Posterior vena cava (tissue), 2 donors: ENCODE results near the gene STX16. TPM values are rescaled to one million over a fixed set of nuclear protein-coding genes. Genes with fewer than 3 reads are reported as not detected.

Source experiments
- DNase-seq: peaks from one replicate; pipeline ENCODE4 v3.0.0-alpha.2; 2020; ENCODE audit warnings: low spot score
- intact Hi-C, 2 donors: fragments of 100-400 bp; cut with DNase I; formaldehyde crosslinking; loops; one replicate each; pipeline versions ENCODE4 v1.14.1 to v1.14.2; 2022 to 2023
- total RNA-seq, 2 donors: library from RNA; stranded (reverse); fragmentation: NEBNext Ultra II Directional; extraction: Animal tissue kit (Norgen Biotek cat#: 25700); gene quantifications; one replicate each; pipeline ENCODE4 v1.2.1, GENCODE V29; 2021
- donor health status: DM: yes; HTN: yes; CAD: no.
- donor health status: DM: yes; HTN: yes; CAD: no.

STX16 gene
- total RNA-seq, 2 donors from 2014 or later = 38.7 to 41.5 TPM

DNA sequence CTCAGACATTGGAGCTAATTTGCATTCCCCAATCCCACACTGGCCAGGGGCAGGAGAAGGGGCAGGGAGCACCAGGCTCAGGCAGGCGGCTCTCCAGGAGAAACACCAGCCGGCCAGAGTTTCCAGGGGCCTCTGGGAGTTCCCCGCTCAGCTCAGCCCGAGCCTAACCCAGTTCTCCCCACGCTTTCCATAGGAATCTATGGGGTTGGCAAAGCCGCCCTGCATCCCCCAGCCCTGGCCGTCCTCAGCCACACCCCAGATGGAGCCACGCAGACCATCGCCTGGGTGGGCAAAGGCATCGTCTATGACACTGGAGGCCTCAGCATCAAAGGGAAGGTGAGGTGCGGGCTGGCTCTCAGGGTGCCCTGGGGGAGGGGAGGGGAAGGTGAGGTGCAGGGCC, 49.7 kb downstream of the STX16 start:
- peak; percentile 79 for DNase-seq
- intact Hi-C loops = no loop called here

DNA sequence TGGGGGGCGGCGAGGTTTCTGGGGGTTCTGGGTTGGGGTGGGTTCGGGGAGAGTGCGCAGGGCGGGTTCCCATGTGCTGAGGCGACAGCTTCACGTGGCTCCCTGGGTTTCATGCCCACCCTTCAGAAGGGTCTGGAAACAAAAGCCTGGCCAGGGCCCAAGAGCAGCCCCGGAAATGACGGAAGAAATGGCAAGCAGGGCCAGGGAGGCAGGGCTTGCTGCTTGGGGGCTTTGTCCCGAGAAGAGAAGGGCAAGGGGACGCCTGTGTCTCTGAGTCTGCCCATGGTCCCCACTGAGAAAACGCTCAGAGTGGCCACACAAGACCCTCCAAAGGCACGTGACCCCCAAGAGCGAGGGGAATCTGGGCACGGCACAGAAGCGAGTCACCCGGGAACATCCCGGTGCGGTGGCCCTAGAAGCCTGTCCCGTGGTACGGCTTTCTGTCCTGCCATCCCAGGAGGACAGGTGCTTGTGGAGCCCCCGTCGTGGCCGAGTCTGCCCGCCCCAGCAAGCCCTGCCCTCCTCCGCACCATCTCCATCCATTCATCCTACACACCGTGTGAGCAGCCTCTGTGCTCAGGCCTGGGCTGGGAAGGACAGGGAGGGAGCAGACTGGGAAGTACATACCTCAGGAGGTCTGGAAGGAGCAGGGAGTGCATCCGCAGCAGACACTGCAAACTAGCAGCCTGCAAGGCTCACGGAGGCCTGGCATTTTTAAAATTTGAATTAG, 50.5 kb downstream of the STX16 start:
- intact Hi-C loops = no loop called here
- no peak for DNase-seq

DNA sequence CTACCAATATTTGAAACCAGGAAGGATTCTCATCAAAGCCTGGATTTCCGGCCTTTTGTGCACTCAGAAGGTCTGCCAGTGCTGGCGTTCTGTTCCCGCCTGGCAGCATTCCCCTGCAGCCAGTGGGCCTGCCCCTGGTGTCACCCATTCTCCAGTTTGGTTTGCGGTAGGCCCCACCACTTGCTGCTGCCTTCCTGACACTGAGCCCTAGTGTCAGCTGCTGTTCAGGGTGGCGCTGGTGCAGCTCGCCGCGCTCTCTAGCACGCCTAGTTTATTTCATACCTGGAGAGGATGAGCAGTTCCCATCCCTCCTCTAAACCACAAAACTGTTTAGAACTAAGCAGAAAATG, 51.1 kb downstream of the STX16 start:
- intact Hi-C loops = no loop called here
- DNase-seq = no peak

DNA sequence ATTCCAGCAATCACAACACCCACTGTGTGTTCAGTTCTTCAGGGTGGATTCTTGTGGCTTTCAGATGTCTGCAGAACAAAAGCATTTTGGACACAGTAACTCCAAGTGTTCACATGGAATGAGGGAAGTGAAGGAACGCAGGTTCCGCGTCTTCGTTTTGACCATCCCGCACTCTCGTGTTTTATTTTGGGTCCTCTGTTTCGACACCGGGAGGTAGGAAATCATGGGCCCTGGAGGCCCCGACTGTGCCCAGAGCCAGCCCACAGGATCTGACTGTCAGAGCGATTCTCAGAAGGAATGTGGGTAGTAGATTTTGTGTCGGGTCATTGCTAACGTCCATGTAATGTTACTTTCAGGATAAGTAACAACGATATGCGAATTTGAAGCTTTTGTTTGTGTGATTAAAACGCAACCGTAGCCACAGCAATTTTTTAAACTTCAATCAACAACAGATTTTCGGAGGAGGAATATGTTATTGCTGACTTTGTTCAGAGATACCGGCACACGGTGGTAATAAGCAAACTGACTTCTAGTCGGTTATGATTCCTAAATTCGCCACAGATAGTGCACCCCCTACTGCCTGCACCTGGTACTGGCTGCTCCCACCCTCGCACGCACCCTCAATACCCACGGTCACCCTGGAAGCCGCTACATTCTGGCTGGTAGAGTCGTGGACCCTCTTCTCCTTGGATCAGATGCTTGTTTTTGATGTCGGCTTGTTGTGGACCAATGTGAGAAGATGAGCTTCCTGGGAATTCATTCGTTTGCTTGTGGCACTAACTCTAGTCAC, 52.0 kb downstream of the STX16 start:
- intact Hi-C loops = no loop called here
- no peak for DNase-seq

DNA sequence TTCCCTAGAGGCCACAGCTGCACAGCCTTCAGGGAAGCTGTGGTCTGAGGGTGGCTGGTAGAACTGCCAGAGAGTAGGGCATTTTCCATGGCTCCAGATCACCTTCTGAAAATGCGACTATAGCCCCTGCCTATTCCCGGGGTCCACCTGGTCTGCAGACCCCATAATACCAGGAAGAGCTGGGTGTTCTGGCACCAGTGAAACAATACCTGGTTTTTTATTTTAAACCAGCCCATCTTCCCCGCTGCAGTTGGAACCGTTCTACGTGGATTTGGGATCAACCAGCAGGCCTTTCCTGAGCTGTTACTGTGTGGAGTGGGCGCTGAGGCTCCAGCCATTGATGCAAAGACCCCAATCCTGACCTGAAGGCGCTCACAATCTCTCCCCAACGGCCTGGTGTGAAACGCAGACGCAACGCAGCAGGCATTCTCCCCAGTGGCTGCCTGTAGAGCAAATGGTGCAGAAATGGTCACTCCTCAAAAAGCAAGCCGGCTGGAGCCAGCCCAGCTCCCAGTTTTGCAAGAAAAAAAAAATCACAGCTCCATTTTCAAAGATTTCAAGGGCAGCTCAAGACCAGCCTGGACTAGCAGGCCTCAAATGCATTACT, 52.8 kb downstream of the STX16 start:
- intact Hi-C loops = no loop called here
- DNase-seq = peak; percentile 34

DNA sequence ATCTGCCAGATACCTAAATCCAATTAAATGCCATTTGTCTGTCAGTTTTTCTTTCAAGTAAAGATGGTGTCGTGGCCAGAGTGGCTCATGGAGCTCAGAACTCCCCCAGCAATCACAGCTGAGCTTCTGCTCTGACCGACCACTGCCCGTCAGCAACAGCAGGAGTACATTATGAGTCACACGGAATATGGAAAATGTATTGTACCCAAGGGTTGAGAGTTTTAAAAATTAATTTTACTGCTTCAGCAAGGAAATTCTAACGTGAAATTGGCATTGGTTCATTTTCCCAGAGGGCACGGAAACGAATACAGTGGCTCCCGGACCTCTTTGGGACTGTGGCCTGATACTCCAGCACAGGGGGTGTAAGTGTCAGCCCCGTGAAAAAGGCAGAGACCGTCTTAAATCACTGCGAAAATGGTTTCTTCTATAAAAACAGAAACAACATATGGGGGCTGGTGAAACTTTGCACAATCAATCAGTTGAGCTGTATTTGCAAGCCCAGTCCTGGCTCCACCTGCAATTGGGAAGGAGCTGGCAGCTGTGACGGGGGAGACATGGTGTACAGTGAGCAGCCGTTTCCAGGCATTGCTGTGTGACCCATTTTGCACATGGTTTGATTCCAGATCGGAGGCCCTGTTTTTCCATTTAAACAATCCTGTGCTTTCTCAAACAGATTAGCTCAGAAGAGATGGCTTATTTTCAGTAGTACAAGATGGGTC, 54.3 kb downstream of the STX16 start:
- intact Hi-C loops = no loop called here
- peak; percentile 68 for DNase-seq

DNA sequence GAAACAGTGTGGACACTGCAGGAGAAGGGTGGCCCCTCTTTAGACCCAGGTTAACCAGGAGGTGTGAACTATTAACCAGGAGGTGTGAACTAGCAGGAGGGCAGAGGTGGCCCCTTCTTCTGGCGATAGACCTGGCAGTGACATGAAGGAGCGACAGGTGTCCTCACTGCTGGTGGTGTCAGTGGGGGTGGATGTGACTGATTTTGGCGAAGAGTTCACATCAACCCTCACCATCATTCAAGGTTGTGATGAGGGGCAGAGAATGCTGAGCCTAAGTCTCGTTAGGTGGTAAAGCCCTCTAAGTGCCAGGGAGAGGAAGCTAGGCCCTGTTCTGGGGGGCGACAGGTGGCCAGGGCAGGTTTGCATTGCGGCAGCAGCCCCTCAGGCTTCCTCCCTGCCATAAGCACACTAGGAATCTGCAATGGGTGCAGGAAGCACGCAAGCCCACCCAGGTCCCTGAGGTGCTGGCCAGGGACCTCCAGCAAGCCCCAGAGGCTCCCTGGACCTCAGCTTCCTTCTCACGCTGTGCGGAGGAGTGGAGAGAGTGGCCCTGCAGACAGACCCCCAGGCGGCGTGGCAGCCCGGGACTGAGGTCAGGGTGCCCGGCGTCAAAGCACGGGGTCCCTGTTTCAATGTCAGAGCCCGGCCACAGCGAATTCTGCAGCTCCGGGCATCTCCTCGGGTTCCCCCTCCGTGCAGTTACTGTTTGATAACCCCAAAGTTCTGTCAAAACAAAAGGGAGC, 55.2 kb downstream of the STX16 start:
- DNase-seq = peak; percentile 72
- intact Hi-C loops = no loop called here

DNA sequence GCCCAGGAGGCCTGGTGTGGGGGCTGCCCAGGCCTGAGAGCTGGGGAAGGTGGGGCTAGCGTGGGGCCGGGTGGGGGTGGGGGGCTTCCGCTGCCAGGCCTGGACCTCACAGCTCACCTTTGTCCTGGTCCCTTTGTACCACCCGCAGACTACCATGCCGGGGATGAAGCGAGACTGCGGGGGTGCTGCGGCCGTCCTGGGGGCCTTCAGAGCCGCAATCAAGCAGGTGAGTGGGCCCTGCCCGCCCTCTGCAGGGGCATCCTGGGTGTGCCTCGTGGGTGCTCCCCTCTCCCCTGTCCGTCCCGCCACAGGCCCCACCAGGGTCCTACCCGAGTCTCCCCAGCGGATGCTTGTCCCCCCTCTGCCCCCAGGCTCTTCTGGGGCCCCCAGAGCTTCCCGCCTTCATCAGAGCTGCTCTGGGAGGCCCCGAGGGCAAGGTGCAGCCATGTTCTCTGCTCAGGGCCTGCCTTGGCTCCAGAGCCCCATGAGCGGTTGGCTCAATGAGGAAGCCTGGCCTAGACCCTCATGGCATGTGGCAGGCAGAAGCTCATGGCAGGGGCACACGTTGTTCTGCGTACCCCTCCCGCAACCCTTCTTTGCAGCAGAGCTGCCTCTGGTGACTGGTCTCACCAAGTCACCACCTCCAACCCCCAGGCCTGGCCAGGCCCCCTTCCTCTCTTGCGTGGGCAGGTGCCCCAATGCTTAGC, 56.0 kb downstream of the STX16 start:
- DNase-seq = peak; percentile 62

DNA sequence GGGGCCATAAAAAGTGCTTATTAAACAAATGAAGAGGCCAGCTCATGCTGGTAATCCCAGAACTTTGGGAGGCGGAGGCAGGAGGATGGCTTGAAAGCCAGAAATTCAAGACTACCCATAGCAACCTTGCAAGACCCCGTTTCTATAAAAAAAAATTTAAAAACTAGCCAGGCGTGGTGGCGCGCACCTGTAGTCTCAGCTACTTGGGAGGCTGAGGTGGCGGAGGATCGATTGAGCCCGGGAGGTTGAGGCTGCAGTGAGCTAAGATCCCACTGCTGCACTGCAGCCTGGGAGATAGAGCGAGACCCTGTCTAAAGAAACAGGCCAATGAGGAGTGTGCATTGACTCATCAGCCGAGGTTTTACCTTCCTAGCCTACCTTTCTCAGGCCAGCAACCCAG, 56.7 kb downstream of the STX16 start:
- intact Hi-C loops = no loop called here
- peak; percentile 19 for DNase-seq

More for the DNA sequence above, 56.0 kb downstream of the STX16 start:
- intact Hi-C loops = no loop called here

DNA sequence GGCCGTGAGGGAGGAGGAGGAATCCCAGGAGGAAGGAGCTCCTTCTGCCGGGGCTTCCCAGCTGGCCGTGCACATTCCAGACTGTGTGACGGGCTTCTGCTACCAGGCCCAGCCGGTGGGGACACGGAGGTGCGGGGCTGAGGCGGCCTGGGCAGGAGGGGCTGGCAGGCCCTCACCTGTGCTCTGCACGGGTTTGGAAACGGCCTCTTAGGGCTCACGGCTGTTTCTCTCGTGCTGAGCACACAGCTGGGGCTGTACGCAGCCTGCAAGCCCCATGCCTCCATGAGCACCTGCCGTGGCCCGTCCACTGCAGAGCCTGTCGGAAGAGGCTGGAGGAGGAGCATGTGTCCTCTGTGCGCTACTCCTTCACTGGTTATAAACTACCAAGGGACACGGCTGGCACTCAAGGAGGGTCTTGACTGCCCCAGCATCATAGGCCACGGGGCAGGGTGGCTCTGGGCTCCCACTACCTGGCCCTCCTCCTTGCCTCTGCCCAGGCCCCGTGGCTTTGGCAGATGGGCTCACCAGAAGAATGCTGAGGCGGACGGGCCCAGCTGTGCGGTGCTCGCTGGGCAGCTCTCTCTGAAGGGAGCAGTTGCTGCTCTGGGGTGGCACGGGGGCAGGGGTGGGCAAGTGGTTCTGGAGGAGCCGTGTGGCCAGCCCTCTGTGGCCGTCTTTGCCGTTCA, 57.3 kb downstream of the STX16 start:
- intact Hi-C loops = no loop called here
- peak; percentile 64 for DNase-seq

DNA sequence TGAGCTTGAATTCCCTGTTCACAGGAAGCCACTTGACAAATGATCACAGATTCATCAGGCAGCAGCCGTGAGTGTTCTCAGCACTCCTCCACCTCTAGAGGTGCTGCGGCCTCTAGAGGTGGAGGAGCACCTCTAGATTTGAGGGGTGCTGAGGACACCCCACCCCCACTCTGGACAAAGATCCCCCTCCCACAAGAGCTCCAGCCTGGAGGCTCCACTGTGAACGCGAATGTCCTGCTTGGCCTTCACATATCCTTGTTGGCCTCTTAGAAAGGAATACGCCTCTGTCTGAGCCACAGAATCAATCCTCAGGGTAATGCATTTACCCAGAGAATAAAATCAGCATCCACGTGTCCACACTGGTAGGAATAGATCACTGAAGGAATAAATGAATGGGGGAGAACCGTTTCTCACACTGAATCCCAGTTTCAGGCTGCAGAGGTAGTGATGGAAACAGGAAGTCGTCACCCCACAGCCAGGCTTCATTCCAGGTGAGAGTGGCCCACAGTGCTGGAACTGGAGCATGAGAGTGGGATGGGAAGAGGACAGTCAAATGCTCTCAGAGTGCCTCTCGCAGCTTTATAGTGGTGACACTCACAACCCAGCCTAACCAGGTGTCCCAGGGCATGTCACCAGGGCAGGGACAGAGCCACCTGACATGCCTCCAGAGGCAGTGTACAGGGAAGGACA, 58.1 kb downstream of the STX16 start:
- DNase-seq = no peak
- intact Hi-C loops = no loop called here

DNA sequence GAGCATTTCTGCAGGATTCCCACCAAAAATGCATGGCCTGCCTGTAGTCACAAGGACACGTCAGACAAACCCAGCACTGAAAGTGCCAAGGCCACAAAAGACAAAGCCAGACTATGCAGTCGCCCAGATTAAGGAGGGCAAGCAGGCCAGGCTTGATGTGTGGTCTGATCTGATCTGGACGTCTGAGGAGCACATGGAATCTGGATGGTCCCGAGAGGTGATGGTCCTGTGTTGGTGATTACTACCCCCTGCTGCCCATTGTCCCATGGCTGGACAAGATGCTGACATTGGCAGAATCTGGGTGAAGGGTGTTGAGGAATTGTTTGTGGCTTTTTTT, 58.6 kb downstream of the STX16 start:
- DNase-seq = peak; percentile 34
- intact Hi-C loops = no loop called here

DNA sequence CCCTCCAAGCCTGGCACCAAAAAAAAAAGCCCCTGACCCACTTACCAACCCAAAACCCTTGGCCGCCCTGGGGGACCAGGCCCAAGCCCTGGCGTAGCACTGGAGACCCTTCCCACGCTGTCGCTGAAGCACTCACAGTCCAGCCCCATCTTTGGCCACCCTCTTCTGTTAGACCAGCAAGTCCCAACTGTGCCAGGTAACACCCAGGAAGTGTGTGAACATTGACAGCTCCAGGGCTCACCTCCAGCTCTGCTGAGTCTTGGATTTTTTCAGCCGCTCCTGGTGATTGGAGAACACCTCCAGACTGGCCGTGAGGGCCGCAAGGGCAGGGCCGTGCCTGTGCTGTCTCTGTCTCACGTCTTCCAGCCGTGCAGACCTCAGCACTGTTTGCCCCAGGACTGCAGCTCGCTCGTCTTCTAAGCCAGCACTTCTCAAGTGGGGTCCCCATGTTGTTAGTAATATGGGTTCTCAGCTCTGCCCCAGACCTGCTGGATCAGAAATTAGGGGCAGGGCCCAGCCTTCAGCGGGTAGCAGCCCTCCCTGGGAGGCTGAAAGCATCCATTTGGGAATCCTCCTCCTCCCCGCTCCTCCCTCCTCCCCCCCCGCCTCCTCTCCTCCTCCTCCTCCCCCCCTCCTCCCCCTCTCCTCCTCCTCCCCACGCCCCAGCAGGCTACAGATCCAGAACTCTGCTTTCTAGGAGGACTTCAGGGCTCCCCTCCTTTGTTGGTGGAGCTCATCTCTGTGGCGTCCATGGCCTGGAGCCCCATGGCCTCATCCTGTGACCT, 59.6 kb downstream of the STX16 start:
- intact Hi-C loops = no loop called here
- peak; percentile 44 for DNase-seq

DNA sequence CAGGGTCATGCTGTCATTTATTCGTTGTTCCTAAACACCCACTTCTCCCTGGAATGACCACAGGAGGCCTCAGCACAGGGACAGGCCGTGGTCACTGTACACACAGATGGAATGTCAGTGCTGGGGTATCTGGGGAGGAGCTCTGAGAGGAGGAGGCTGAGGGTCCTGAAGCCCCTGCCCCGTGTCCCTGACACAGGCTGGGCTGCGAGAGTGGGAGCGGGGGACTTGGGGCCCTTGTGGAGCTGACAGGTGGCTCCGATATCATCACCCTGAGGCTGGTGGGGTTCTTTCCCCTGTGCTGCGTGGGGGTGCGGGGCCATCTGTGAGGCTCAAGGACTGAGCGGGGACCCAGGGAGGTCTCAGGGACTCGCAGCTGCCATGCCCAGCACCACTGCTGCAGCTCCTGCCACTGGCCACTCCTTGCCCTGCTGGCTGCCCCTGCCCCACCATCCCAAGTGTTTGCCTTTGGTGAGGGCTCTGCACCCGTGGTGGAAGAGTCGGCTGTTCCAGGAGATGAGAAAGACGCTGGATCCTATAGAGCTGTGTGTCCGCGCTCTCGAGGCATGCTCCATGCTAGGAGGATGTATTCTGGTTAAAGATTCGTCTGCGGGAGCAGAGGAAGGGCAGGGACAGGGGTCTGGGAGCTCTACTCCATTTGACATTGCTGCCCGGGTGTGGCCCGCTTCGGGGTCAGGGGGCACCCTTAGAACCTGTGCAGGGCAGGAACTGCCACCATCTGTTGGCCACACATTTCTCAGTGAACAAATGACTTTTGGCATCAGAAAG, 60.4 kb downstream of the STX16 start:
- intact Hi-C loops = no loop called here
- peak; percentile 45 for DNase-seq

DNA sequence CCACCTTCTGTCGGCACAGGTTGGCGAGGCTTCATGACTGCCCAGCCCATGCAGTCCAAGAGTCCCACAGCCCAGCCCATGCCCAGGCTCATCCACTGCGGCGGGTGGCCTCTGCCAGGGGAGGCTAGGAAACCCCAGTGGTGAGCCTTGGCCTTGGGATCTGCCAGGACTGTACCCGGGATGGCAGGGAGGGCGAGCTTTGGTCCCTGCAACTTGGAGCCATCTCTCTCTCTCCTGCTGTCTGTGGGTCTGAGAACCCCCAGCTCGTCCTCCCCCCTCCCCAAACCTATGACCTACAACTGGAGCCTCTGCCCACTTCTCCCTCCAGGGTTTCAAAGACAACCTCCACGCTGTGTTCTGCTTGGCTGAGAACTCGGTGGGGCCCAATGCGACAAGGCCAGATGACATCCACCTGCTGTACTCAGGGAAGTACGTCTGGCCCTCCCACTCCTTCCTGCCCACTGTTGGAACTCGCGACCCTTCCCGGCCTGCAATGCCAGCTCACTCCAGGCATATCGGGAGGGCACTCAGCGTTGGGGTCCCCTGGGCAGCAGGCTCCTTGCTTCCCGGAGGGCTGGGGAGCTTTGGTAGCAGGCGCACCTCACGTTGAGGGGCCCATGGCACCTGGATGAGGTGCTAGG, 61.2 kb downstream of the STX16 start:
- intact Hi-C loops = no loop called here
- DNase-seq = peak; percentile 69
